Middle frontal gyrus (tissue), 1 donor: ENCODE results near the gene CCSER1.
"Not testable (repeated sequence)": the region's sequence is repeated elsewhere in the genome, so short reads cannot be mapped to it uniquely, and the experiment has no call there.

ENCODE experiments used
- DNase-seq: peaks from one replicate; pipeline ENCODE4 v3.0.0-alpha.2; 2015; ENCODE audit warnings: low spot score; ENCODE audit errors: extremely low spot score

Gene CCSER1

DNA sequence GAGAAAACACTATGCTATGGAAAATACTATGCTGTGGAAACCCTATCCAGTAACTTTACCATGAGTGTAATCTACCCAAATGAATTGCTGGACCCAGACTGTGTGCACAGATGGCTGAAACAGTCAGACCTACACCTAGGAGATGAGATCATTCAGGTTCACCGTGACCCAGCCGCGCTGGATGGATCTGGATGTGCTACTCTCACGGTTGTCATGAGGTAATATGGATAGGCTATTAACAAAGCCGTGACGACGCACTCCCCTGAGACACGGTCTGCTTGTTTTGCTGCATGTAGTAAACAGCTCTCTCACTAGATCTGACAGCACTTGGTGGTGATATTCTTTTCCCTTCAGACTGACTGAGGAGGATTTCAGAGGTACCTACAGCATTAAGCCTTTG, 1344.1 kb downstream of the CCSER1 start:
- DNase-seq = no peak

DNA sequence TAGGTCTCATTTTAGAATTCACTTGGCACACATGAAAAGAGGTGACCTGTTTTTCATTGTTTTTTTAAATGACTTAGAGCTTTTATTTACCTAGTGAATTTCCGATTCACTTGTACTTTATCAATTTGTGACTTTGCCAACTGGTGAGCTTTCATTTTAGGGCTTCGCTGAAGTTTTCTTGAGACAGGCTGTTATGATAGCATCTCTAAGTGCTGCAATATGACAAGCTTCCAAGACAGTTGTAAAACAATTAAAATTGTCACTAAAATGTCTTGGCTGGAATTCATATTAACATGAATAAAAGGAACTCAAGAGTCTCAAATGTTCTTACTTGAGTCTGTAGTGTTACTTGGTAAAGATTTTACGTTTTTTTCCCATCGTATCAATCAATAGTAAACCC, 1344.9 kb downstream of the CCSER1 start:
- no peak for DNase-seq

DNA sequence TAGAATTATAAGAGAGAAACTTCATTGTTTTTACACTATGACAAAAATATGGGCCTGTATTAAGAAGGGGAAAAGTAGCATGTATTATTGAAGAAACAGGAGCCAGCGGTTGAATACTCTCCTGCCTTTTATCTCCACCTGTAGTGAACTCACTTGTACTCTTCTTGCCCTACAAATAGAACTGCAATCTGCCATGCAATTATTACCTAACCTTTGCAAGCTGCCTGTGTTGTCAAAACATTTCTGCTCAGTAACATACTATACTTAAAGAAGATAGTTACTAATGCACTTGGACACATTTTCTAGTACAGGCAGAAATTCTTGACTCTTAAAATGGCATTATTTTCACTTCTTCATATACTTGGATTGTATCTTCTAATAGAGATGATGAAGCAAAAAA, 1358.2 kb downstream of the CCSER1 start:
- DNase-seq = no peak

DNA sequence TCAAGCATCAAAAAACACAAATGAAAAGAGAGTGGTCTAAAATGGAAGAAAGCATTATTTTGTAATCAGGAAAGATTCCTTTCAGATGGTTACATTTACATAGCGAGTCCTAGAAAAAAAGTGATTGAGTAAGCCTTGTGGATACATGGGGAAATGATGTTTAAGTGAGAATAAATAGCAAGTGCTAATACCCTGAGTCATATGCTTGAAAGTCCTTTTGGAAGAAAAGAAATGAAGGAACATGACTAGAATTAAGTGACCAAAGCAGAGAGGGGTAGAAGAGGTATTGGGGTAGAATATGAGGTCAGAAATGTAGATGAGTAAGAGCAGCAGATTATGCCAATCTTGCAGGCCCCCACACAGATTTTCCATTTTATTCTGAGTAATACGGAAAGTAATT, 1361.8 kb downstream of the CCSER1 start:
- DNase-seq = no peak

DNA sequence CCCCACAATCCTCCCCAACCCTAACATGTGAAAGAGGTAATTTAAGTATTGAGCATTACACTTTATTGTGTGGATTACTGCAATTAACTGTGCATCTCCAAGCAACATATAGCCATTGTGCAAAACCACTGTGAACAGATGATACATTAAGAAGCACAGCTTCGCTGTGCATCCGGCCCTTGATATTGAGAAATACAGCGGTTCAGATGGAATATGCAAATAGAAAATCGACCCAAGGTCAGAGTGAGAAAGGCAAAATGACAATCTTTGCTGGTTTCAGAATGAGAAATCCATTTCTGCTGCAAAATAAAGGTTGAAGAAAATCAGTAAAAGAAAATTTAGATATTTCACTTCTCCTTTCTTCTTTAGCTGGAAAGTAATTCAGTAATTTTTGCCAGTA, 1370.7 kb downstream of the CCSER1 start:
- no peak for DNase-seq

- DNase-seq = no peak
These were observed 1375.2 kb downstream of the CCSER1 start for GRCh38 chr4:91502365-91502764.

DNA sequence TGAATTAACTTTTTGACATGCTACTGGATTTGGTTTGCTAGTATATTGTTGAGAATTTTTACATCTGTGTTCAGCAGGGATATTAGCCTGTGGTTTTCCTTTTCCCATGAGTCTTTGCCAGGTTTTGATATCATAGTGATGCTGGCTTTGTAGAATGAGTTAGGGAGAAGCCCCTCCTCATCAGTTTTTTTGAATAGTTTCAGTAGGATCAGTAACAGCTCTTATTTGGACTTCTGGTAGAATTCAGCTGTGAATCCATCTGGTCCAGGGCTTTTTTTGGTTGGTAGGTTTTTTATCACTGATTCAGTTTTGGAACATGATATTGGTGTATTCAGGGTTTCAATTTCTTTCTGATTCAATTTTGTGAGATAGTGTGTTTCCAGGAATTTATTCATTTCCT, 1386.1 kb downstream of the CCSER1 start:
- DNase-seq = no peak

DNA sequence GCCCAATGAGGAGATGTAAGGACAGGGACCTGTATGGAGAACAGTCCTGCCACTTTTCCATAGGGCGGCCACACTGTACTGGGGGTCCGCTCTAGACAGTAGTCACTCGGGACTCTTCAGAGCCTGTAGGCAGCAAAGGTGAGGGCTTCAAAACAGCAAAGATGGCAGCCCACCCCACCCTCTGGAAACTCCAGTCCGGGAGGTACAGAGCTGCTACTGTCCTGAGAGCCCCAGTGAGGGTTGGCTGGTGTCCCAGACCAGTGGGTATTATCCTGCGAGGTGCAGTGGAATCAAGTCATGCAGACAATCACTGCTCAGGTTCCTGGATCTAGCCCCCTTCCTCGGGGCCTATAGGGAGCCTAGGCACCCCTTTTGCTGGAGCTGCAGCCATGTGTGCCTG, 1392.0 kb downstream of the CCSER1 start:
- DNase-seq = no peak

- no peak for DNase-seq
These were observed 1398.4 kb downstream of the CCSER1 start for GRCh38 chr4:91525621-91526020.

- no peak for DNase-seq
These were observed 1399.9 kb downstream of the CCSER1 start for GRCh38 chr4:91527056-91527455.

DNA sequence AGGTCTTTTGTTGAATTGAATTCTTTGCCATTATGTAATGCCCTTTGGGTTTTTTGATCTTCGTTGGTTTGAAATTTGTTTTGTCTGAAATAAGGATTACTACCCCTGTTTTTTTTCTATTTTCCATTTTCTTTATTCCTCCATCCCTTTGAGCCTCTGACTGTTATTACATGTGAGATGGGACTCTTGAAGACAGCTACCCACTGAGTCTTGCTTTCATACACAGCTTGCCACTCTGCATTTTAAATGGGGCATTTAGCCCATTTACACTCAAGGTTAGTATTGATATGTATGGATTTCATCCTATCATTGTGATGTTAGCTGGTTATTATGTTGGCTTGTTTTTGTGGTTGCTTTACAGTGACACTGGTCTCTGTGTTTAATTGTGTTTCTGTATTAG, 1440.4 kb downstream of the CCSER1 start:
- DNase-seq = no peak

DNA sequence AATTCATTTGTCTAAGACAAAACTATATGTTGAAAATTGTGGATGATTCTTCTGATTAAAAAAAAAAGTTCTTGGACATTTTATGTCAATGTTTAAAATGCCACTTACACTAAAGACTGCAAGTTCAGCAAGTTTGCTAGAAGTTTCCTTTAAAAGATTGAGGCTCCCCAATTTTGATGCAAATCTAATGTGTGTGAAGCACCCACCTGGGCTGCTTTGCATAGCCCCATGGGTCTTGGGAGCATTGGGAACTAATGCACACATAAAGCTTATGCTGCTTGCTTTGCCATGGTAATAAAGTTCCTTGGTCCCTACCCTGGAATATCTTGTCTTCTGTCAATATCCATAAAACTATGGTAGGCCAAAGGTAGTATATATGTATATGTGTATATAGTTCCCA, 1450.7 kb downstream of the CCSER1 start:
- no peak for DNase-seq

- no peak for DNase-seq
These were observed 1463.1 kb downstream of the CCSER1 start for GRCh38 chr4:91590260-91590659.

DNA sequence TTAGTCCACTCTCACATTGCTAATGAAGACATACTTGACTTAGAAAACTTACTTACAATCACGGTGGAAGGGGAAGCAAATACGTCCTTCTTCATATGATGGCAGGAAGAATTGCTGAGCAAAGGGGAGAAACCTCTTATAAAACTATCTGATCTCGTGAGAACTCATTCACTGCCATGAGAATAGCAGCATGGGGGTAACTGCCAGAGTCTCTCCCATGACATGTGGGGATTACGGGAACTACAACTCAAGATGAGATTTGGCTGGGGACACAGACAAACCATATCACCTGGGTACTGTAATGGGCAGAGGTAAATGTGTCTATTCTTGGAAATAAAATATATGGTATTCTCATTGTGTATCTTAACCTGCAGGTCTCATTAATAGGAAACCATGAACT, 1464.9 kb downstream of the CCSER1 start:
- no peak for DNase-seq

DNA sequence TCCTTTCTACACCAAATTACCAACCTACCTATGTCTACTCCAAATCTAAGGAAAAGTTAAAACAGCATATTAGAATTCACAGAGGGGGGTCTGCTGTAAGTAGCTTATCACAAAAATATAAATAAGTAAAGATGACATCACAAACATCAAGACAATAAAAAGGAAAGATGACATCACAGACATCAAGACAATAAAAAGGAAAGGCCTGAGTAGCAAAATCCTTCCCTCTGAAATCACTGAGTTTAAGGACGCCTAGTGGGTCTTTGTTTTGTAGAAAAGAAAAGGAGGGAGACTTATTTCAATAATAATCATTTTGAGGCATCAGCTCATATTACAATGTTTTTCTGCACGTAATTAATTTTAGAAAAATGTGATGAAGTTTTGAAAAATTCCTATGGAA, 1469.5 kb downstream of the CCSER1 start:
- DNase-seq = no peak

GRCh38 chr4:91598696-91599095, 1471.5 kb downstream of the CCSER1 start:
- no peak for DNase-seq

DNA sequence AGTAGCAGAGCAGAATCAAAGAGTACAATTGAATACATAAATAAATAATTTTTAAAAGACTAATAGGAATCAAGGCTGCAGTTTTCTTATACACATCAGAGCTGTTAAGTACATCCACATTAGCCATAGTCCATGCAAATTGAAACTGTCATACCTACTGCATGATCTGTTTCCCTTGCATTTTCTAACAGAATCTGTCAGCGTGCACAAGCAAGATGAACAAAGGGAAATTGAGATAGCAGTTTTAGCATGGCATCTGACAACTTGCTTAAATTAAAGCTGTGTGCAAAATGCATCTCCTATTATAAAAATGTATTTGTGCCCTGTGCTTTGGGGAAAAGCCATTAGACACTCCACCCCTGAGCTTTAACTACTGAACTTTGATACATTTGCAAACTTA, 1473.1 kb downstream of the CCSER1 start:
- DNase-seq = no peak

DNA sequence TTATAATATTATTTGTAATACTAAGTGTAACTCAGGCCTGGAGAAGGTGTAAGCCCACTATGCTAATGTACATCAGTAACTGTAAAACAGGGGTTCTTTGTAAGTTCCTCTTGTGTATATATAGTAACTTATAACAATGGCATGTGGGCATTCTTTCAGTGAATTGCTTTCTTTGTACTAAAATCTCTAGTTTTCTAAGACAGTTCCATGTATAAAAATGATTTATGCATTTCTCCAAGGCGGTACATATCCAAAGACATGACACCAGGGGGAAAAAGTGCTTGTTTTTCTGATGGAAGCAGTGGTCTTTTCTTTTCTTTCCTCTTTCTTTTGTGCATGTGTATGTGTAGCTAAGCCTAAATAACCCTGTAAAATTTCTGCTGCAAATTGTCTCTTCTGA, 1474.2 kb downstream of the CCSER1 start:
- DNase-seq = no peak

DNA sequence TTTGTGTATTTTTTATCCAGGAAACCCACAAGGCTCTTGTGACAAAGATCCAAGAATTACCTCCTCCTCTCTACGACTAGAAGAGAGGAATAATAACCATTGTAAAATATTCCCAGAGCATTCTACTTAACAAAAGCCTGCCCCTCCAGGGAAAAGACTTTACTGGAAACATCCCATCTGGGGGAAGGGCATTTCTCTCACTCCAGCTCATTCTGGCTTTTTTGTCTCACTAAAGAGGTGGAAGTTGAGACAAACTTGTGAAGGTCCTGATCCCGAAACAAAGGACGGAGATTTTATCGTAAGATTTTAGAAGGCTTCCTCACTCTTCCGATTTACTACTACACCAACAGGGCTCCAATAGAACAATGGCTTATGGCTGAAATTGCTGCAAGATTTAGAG, 1484.6 kb downstream of the CCSER1 start:
- no peak for DNase-seq

DNA sequence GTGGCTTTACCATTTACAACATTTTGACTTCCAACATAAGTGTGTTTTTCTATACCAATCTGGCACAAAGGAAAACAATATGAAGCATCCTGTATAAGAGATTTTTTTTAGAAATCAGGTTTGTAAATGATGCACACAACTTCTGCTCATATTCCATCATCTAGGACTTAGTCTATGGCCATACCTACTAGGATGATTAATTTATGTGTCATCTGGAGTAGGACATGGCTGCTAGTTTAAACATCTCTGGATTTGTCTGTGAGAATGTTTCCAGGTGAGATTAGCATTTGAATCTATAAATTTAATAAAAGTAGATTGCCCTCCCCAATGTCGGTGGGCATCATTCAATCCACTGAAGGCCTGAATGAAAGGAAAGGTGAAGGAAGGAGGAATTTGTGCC, 1493.8 kb downstream of the CCSER1 start:
- DNase-seq = no peak

DNA sequence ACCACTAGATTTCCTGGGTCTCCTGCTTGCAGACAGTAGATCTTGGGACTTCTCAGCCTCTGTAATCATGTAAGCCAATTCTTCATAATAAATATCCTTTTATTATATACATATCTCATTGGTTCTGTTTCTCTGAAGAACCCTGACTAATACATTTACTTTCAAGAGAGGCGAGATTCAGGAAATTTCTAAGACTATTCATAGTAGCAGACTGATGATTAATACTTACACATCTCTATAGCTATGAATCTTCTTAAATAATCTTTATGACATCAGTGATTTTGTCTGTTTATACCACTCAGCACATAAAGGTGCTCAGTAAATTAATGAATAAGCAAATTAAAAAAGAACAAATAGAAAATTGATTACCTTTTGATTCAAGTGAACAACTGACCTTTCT, 1494.3 kb downstream of the CCSER1 start:
- no peak for DNase-seq

DNA sequence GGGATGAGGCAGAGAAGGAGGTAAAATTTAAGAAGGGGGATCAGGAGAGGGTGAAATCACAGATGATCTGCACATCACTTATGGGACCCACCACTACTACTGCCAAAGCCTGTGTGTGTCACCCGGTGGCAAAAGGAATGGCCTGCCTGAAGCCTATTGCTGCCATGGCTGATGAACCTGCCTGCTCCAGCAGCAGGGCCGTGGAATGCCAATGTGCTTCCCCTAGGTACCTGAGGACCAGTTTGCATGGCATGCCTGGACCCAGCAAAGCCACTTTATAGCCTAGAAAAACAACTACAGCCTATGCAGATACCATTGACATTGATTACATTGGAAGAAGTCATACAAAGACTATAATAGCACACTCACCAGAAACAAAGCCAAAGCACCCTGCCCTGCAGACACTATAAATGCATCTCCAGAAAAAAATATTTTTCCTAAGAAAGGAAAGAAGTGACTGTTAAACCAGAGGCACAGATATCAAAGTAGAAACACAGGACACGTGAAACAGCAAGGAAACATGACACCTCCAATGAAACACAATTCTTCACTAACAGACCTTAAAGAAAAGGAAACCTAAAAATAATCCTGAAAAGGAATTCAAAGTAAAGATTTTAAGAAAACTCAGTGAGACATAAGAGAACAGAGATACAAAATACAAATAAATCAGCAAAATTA, 1495.9 kb downstream of the CCSER1 start:
- DNase-seq = no peak

DNA sequence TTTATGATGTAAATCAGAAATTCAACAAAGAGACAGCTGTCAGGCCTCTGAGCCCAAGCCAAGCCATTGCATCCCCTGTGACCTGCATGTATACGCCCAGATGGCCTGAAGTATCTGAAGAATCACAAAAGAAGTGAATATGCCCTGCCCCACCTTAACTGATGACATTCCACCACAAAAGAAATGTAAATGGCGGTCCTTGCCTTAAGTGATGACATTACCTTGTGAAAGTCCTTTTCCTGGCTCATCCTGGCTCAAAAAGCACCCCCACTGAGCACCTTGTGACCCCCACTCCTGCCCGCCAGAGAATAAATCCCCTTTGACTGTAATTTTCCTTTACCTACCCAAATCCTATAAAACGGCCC, 1496.4 kb downstream of the CCSER1 start:
- DNase-seq = not testable (repeated sequence)

- no peak for DNase-seq
These were observed 1502.9 kb downstream of the CCSER1 start for GRCh38 chr4:91630054-91630453.
